Neutrophil (primary cell): ENCODE results near the gene CER1.

Source experiments
- H3K27ac ChIP-seq: fragments of 200-600 bp; sonication (generic); 2 replicates; pipeline ENCODE4 v1.5.1; 2016; ENCODE audit warnings: mild to moderate bottlenecking, moderate library complexity
- H3K27me3 ChIP-seq: fragments of 200-600 bp; sonication (generic); 2 replicates; pipeline ENCODE4 v1.6.0; 2016; ENCODE audit warnings: mild to moderate bottlenecking
- H3K36me3 ChIP-seq: fragments of 200-600 bp; sonication (generic); 2 replicates; pipeline ENCODE4 v1.5.1; 2017
- H3K4me1 ChIP-seq, 2 experiments: fragments of 200-600 bp in 1 of 2; sonication (generic) in 1 of 2; 1 replicate in 1 of 2; 2 replicates in 1 of 2; pipeline versions ENCODE4 v1.5.1 to v1.6.1; 2013 to 2016; ENCODE audit warnings: low read depth in 1 of 2, low read length in 1 of 2, mild to moderate bottlenecking in 1 of 2, moderate library complexity in 1 of 2; ENCODE audit not compliant: control insufficient read depth in 1 of 2, insufficient read depth in 1 of 2
- H3K4me3 ChIP-seq, 2 experiments: fragments of 200-600 bp in 1 of 2; sonication (generic) in 1 of 2; 1 replicate in 1 of 2; 2 replicates in 1 of 2; pipeline ENCODE4 v1.5.1; 2013 to 2016; ENCODE audit warnings: low read depth in 1 of 2, low read length in 1 of 2, mild to moderate bottlenecking in 1 of 2, moderate library complexity in 1 of 2
- H3K9me3 ChIP-seq: fragments of 200-600 bp; sonication (generic); 2 replicates; pipeline ENCODE4 v1.5.1; 2016
- TF ChIP-seq, protein P1 (sequence below): fragments of 200-600 bp; sonication (generic); IDR thresholded peaks from 2 replicates; pipeline ENCODE4 v1.5.1; 2016; ENCODE audit warnings: antibody characterized with exemption

The CER1 gene

DNA sequence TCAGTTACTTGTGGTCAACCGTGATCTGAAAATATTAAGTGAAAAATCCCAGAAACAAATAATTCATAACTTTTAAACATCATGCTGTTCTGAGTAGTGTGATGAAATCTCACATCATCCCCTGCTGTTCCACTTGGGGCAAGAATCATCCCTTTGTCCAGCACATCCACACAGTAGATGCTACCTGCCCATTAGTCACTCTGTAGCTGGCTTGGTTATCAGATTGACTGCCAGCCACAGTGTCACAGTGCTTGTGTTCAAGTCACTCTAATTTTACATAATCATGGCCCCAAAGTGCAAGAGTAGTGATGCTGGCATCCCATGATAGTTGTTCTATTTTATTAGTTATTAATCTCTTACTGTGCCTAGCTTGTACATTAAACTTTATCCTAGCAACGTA is 39.1 kb upstream of the CER1 start:
- Histone ChIP-seq H3K4me1 (no peaks in the 10 kb centered on the region), H3K27ac (no peak overlapping the region), H3K4me3 (no peak overlapping the region), H3K27me3 (no peaks in the 10 kb centered on the region), H3K36me3 (no peaks in the 10 kb centered on the region), H3K9me3 (no peaks in the 10 kb centered on the region)
- TF ChIP-seq, protein P1, sequence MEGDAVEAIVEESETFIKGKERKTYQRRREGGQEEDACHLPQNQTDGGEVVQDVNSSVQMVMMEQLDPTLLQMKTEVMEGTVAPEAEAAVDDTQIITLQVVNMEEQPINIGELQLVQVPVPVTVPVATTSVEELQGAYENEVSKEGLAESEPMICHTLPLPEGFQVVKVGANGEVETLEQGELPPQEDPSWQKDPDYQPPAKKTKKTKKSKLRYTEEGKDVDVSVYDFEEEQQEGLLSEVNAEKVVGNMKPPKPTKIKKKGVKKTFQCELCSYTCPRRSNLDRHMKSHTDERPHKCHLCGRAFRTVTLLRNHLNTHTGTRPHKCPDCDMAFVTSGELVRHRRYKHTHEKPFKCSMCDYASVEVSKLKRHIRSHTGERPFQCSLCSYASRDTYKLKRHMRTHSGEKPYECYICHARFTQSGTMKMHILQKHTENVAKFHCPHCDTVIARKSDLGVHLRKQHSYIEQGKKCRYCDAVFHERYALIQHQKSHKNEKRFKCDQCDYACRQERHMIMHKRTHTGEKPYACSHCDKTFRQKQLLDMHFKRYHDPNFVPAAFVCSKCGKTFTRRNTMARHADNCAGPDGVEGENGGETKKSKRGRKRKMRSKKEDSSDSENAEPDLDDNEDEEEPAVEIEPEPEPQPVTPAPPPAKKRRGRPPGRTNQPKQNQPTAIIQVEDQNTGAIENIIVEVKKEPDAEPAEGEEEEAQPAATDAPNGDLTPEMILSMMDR: no peak

DNA sequence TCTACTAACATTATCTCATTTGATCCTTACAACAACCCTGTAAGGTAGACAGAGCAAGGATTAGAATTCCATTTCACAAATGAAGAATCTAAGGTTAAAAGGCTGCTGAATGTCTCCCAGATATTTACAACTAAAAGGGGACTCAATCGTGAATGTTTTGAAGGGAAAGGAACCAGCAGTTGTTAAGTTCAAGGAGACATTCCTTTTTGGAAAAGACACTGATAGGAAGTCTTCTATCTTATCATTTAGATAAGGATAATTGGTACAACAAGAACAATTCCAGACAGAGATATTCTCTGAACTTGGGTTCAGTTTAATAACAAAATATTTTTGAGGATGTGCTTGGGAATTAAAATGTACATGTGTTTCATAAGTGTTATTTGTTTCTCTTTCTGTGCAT is 37.5 kb upstream of the CER1 start:
- no peaks in the 10 kb centered on the region for H3K27me3 ChIP-seq
- H3K9me3 ChIP-seq: no peaks in the 10 kb centered on the region
- TF ChIP-seq, protein P1: no peak
- H3K4me3 ChIP-seq: no peak overlapping the region
- no peaks in the 10 kb centered on the region for H3K36me3 ChIP-seq
- no peaks in the 10 kb centered on the region for H3K4me1 ChIP-seq
- H3K27ac ChIP-seq: no peak overlapping the region

GRCh38 chr9:14756291-14756690 is 33.8 kb upstream of the CER1 start:
- H3K27me3 ChIP-seq: no peaks in the 10 kb centered on the region
- H3K27ac ChIP-seq: no peak overlapping the region
- H3K4me1 ChIP-seq: no peaks in the 10 kb centered on the region
- H3K9me3 ChIP-seq: no peaks in the 10 kb centered on the region
- H3K36me3 ChIP-seq: no peaks in the 10 kb centered on the region
- no peak overlapping the region for H3K4me3 ChIP-seq
- TF ChIP-seq, protein P1: no peak

DNA sequence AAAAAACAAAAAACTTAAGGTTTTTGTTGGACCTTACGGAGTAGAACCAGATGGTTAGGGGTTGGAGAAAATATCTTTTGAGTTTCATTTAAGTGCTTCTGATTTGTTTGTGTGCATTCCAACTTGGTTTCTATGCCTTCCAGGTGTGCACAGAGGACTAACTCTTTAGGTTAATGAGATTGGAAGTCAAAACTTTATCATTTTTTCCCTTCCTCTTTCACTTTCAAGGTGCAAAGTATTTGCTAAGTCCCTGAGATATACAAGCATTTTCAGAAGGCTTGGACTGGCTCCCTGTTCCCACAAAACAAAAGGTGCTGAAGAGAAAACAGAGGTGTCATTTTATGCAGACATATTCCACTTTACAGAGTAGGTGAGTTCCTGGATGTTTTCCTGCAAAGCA is 30.3 kb upstream of the CER1 start:
- no peaks in the 10 kb centered on the region for H3K9me3 ChIP-seq
- H3K36me3 ChIP-seq: no peaks in the 10 kb centered on the region
- no peak overlapping the region for H3K27ac ChIP-seq
- no peak overlapping the region for H3K4me3 ChIP-seq
- no peaks in the 10 kb centered on the region for H3K4me1 ChIP-seq
- TF ChIP-seq, protein P1: no peak
- no peaks in the 10 kb centered on the region for H3K27me3 ChIP-seq

- Histone ChIP-seq H3K9me3 (no peaks in the 10 kb centered on the region), H3K4me1 (no peaks in the 10 kb centered on the region), H3K36me3 (no peaks in the 10 kb centered on the region), H3K27me3 (no peaks in the 10 kb centered on the region), H3K4me3 (no peak overlapping the region), H3K27ac (no peak overlapping the region)
- TF ChIP-seq, protein P1: no peak
Measured at GRCh38 chr9:14752271-14752670, 29.7 kb upstream of the CER1 start.

- Histone ChIP-seq H3K4me3 (no peak overlapping the region), H3K27ac (no peak overlapping the region), H3K36me3 (no peaks in the 10 kb centered on the region), H3K27me3 (no peaks in the 10 kb centered on the region), H3K9me3 (no peaks in the 10 kb centered on the region), H3K4me1 (no peaks in the 10 kb centered on the region)
- TF ChIP-seq, protein P1: no peak
Measured at GRCh38 chr9:14750821-14751220, 28.3 kb upstream of the CER1 start.
